GM23338 (cell line): ENCODE results near the gene TAF3. TPM values are rescaled to one million over a fixed set of nuclear protein-coding genes. Genes with fewer than 3 reads are reported as not detected.
"Not testable (repeated sequence)": the region's sequence is repeated elsewhere in the genome, so short reads cannot be mapped to it uniquely, and the experiment has no call there.

Experiments
- ATAC-seq: fragments of 200-7000 bp; cut with Tn5 transposase; 3 replicates; pipeline ENCODE4 v1.9.1; 2020
- DNase-seq: peaks from one replicate; pipeline ENCODE4 v3.0.0-alpha.2; 2015; ENCODE audit warnings: low spot score
- H2AFZ ChIP-seq: fragments of 200-600 bp; sonication (generic); 2 replicates; pipeline ENCODE4 v1.8.0; 2016; ENCODE audit warnings: antibody characterized with exemption, mild to moderate bottlenecking, moderate library complexity
- H3F3A ChIP-seq: fragments of 200-600 bp; sonication (generic); replicated peaks from 2 replicates; pipeline ENCODE4 v1.8.0; 2017; ENCODE audit warnings: antibody characterized with exemption, mixed run types, low read depth
- H3K27ac ChIP-seq: fragments of 200-600 bp; sonication (generic); 2 replicates; pipeline ENCODE4 v1.6.1; 2016; ENCODE audit warnings: low read depth
- H3K27me3 ChIP-seq: fragments of 200-600 bp; sonication (generic); 2 replicates; pipeline ENCODE4 v1.8.0; 2016; ENCODE audit warnings: mild to moderate bottlenecking, mixed run types, moderate library complexity; ENCODE audit not compliant: insufficient read depth
- H3K36me3 ChIP-seq: fragments of 200-600 bp; sonication (generic); 2 replicates; pipeline ENCODE4 v1.8.0; 2016; ENCODE audit warnings: mild to moderate bottlenecking; ENCODE audit not compliant: insufficient read depth
- H3K4me1 ChIP-seq: fragments of 200-600 bp; sonication (generic); 2 replicates; pipeline ENCODE4 v1.8.0; 2016; ENCODE audit warnings: mild to moderate bottlenecking, moderate library complexity; ENCODE audit not compliant: insufficient read depth
- H3K4me2 ChIP-seq: fragments of 200-600 bp; sonication (generic); 2 replicates; pipeline ENCODE4 v1.7.1; 2017; ENCODE audit warnings: mixed run types
- H3K4me3 ChIP-seq: fragments of 200-600 bp; sonication (generic); 2 replicates; pipeline ENCODE4 v1.6.1; 2016; ENCODE audit warnings: mixed run types
- H3K79me2 ChIP-seq: fragments of 200-600 bp; sonication (generic); replicated peaks from 2 replicates; pipeline ENCODE4 v1.8.0; 2017; ENCODE audit warnings: mild to moderate bottlenecking; ENCODE audit not compliant: insufficient read depth
- H3K9me2 ChIP-seq: fragments of 200-600 bp; sonication (generic); 2 replicates; pipeline ENCODE4 v1.8.0; 2017; ENCODE audit not compliant: insufficient read depth
- H4K20me1 ChIP-seq: fragments of 200-600 bp; sonication (generic); replicated peaks from 2 replicates; pipeline ENCODE4 v1.8.0; 2017; ENCODE audit warnings: mild to moderate bottlenecking; ENCODE audit not compliant: insufficient read depth
- H3K27ac Mint-ChIP-seq: 2 replicates; pipeline ENCODE4 v1.8.0; 2020; ENCODE audit warnings: inconsistent platforms, mild to moderate bottlenecking, moderate library complexity, mixed read lengths
- H3K27me3 Mint-ChIP-seq: 3 replicates; pipeline ENCODE4 v1.8.0; 2022; ENCODE audit warnings: low read depth, mild to moderate bottlenecking, moderate library complexity, mixed read lengths, inconsistent platforms; ENCODE audit not compliant: insufficient read depth, poor library complexity
- H3K36me3 Mint-ChIP-seq: 3 replicates; pipeline ENCODE4 v1.8.0; 2021; ENCODE audit warnings: low read depth, mild to moderate bottlenecking, inconsistent platforms, moderate library complexity, mixed read lengths
- H3K4me1 Mint-ChIP-seq: 3 replicates; pipeline ENCODE4 v1.8.0; 2020; ENCODE audit warnings: mild to moderate bottlenecking, inconsistent platforms, mixed read lengths
- H3K4me3 Mint-ChIP-seq: 3 replicates; pipeline ENCODE4 v1.8.0; 2021; ENCODE audit warnings: moderate library complexity, mild to moderate bottlenecking, inconsistent platforms, mixed read lengths
- H3K9me3 Mint-ChIP-seq: 3 replicates; pipeline ENCODE4 v1.8.0; 2020; ENCODE audit warnings: moderate library complexity, mild to moderate bottlenecking, inconsistent platforms, mixed read lengths
- CREB1 ChIP-seq: fragments of 250-450 bp; sonication (Bioruptor Pico); IDR thresholded peaks from 2 replicates; pipeline ENCODE4 v1.5.0; 2020; ENCODE audit warnings: low read depth, mild to moderate bottlenecking, moderate library complexity
- CTCF ChIP-seq, 2 experiments: fragments of 200-600 bp in 1 of 2; sonication (generic) in 1 of 2; conservative IDR thresholded peaks; 2 replicates each; pipeline versions ENCODE4 v1.5.1 to v1.6.1; 2016 to 2017; ENCODE audit warnings: antibody characterized with exemption in 2 of 2, low read depth in 2 of 2, mild to moderate bottlenecking in 2 of 2, moderate library complexity in 1 of 2
- ETS1 ChIP-seq: IDR thresholded peaks from 2 replicates; pipeline ENCODE4 v1.6.1; 2016; ENCODE audit warnings: antibody characterized with exemption
- EZH2 ChIP-seq: fragments of 200-600 bp; sonication (generic); IDR thresholded peaks from one replicate; pipeline ENCODE4 v1.8.0; 2017; ENCODE audit warnings: antibody characterized with exemption, mild to moderate bottlenecking, low read depth; ENCODE audit not compliant: unreplicated experiment
- JUNB ChIP-seq: IDR thresholded peaks from one replicate; pipeline ENCODE4 v1.6.1; 2016; ENCODE audit warnings: antibody characterized with exemption; ENCODE audit not compliant: unreplicated experiment
- POLR2AphosphoS5 ChIP-seq: IDR thresholded peaks from 2 replicates; pipeline ENCODE4 v1.6.1; 2016; ENCODE audit warnings: antibody characterized with exemption, low read depth
- REST ChIP-seq: IDR thresholded peaks from one replicate; pipeline ENCODE4 v1.6.1; 2018; ENCODE audit warnings: antibody characterized with exemption; ENCODE audit not compliant: unreplicated experiment
- STAT1 ChIP-seq: IDR thresholded peaks from one replicate; pipeline ENCODE4 v1.6.1; 2016; ENCODE audit warnings: antibody characterized with exemption; ENCODE audit not compliant: unreplicated experiment
- ZNF114 ChIP-seq: fragments of 250-450 bp; sonication (Bioruptor Pico); IDR thresholded peaks from 2 replicates; pipeline ENCODE4 v1.5.0; 2020; ENCODE audit warnings: mild to moderate bottlenecking, moderate library complexity
- ZNF331 ChIP-seq: fragments of 250-450 bp; sonication (Bioruptor Pico); IDR thresholded peaks from 2 replicates; pipeline ENCODE4 v1.5.0; 2020; ENCODE audit warnings: low read depth, mild to moderate bottlenecking, moderate library complexity
- ZNF462 ChIP-seq: fragments of 250-450 bp; sonication (Bioruptor Pico); IDR thresholded peaks from 2 replicates; pipeline ENCODE4 v1.5.0; 2020; ENCODE audit warnings: mild to moderate bottlenecking, moderate library complexity
- polyA plus RNA-seq: library from polyadenylated mRNA; unstranded; fragments of >200 nt; fragmentation: Nextera tagmentation; extraction: Ambion mirVana; gene quantifications from 2 replicates; pipeline ENCODE4 v1.2.1, GENCODE V29; 2016
- total RNA-seq: library from RNA; depleted of rRNA; stranded (reverse); fragments of >200 nt; shearing (Covaris generic); gene quantifications from 2 replicates; pipeline ENCODE4 v1.2.3, GENCODE V29; 2014

TAF3 gene
- total and polyA plus RNA-seq, 2 experiments from 2014 or later = 6.4 to 15.2 TPM

- Mint-ChIP-seq H3K4me1 (no peaks in the 10 kb centered on the region), H3K27ac (no peak overlapping the region), H3K27me3 (no peaks in the 10 kb centered on the region), H3K36me3 (peaks cover 55% of the 10 kb centered on the region), H3K9me3 (no peaks in the 10 kb centered on the region), H3K4me3 (no peak overlapping the region)
- no peak overlapping the region for H2AFZ ChIP-seq
- no peaks in the 10 kb centered on the region for H3K27me3 ChIP-seq
- no peaks in the 10 kb centered on the region for H3K4me1 ChIP-seq
- H3K27ac ChIP-seq = no peak overlapping the region
- H3F3A ChIP-seq = no peaks in the 10 kb centered on the region
- no peak overlapping the region for H3K4me2 ChIP-seq
- H3K9me2 ChIP-seq = no peaks in the 10 kb centered on the region
- peaks cover 14% of the 10 kb centered on the region for H3K79me2 ChIP-seq
- no peak overlapping the region for H3K4me3 ChIP-seq
- peaks cover 14% of the 10 kb centered on the region for H4K20me1 ChIP-seq
- DNase-seq = no peak
- H3K36me3 ChIP-seq = peaks cover 27% of the 10 kb centered on the region
- no peak for TF ChIP-seq POLR2AphosphoS5
- TF ChIP-seq EZH2 = no peak
- no peak for TF ChIP-seq ETS1
- no peak for TF ChIP-seq CTCF (conservative IDR thresholded peaks at IDR 0.05; ENCODE audit: low read depth in 2 of 2)
- TF ChIP-seq JUNB = no peak
- no peak for TF ChIP-seq ZNF114 (CRISPR knock-in tag)
- TF ChIP-seq CREB1 (CRISPR knock-in tag) = no peak
- TF ChIP-seq ZNF462 (CRISPR knock-in tag) = no peak
- TF ChIP-seq STAT1 = no peak
- TF ChIP-seq REST = no peak
- TF ChIP-seq ZNF331 (CRISPR knock-in tag) = no peak
- ATAC-seq = no peak
Observed at GRCh38 chr10:7776777-7777176, 41.5 kb upstream of the TAF3 start.

GRCh38 chr10:7782194-7782593 is 36.1 kb upstream of the TAF3 start:
- not testable (repeated sequence) for ATAC-seq
- H4K20me1 ChIP-seq = peaks cover 37% of the 10 kb centered on the region
- peaks cover 34% of the 10 kb centered on the region for H3K36me3 Mint-ChIP-seq

More at GRCh38 chr10:7782194-7782593, 36.1 kb upstream of the TAF3 start:
- not testable (repeated sequence) for H3K4me3 Mint-ChIP-seq, H3K27ac Mint-ChIP-seq, H3K27me3 ChIP-seq, H3K4me3 ChIP-seq, H2AFZ ChIP-seq, H3K9me3 Mint-ChIP-seq, H3F3A ChIP-seq, H3K27ac ChIP-seq, H3K4me1 ChIP-seq, H3K27me3 Mint-ChIP-seq, DNase-seq, H3K4me2 ChIP-seq, H3K9me2 ChIP-seq, H3K4me1 Mint-ChIP-seq
- H3K79me2 ChIP-seq = peaks cover 64% of the 10 kb centered on the region
- H3K36me3 ChIP-seq = peaks cover 18% of the 10 kb centered on the region
